B cell (primary cell): ENCODE data around the gene NEBL.

Experiments used
- CTCF ChIP-seq: fragments of 200-600 bp; IDR thresholded peaks from one replicate; pipeline ENCODE4 v1.8.0; 2022; ENCODE audit warnings: antibody characterized with exemption, mild to moderate bottlenecking
- EZH2 ChIP-seq: IDR thresholded peaks from 2 replicates; pipeline ENCODE4 v1.6.1; 2012; ENCODE audit warnings: borderline replicate concordance, low read depth, mild to moderate bottlenecking, moderate library complexity, low read length; ENCODE audit not compliant: insufficient read depth, poor library complexity, severe bottlenecking

- no peak for TF ChIP-seq CTCF
- TF ChIP-seq EZH2 = no peak
Observed at GRCh38 chr10:20740120-20740519, 157.0 kb downstream of the NEBL start.
